DND-41 (cell line): ENCODE results near the gene MAZ.
A peak's percentile ranks its signal among the peaks of the same experiment; 100 is the strongest.
"Not testable (repeated sequence)": the region's sequence is repeated elsewhere in the genome, so short reads cannot be mapped to it uniquely, and the experiment has no call there.

Source experiments
- ATAC-seq: fragments of 200-7000 bp; cut with Tn5 transposase; 3 replicates; pipeline ENCODE4 v1.9.1; 2021; ENCODE audit warnings: low read depth; ENCODE audit not compliant: insufficient read depth
- DNase-seq: peaks from one replicate; pipeline ENCODE4 v3.0.0-alpha.2; 2020
- H2AFZ ChIP-seq: 2 replicates; pipeline ENCODE4 v1.6.0; 2012; ENCODE audit warnings: low read depth, low read length
- H3K27ac ChIP-seq: 2 replicates; pipeline ENCODE4 v1.5.1; 2012; ENCODE audit warnings: low read length, inconsistent platforms
- H3K27me3 ChIP-seq: fragments of 200-600 bp; sonication (generic); 2 replicates; pipeline ENCODE4 v1.6.0; 2012; ENCODE audit warnings: low read length, mild to moderate bottlenecking, inconsistent platforms; ENCODE audit not compliant: insufficient read depth, poor library complexity
- H3K36me3 ChIP-seq: 2 replicates; pipeline ENCODE4 v1.5.1; 2012; ENCODE audit warnings: low read length, inconsistent platforms; ENCODE audit not compliant: insufficient read depth
- H3K4me1 ChIP-seq: 2 replicates; pipeline ENCODE4 v1.5.1; 2012; ENCODE audit warnings: mild to moderate bottlenecking, low read length; ENCODE audit not compliant: insufficient read depth
- H3K4me2 ChIP-seq: 2 replicates; pipeline ENCODE4 v1.6.0; 2012; ENCODE audit warnings: mild to moderate bottlenecking, moderate library complexity, low read length, inconsistent platforms; ENCODE audit not compliant: insufficient read depth
- H3K4me3 ChIP-seq, 2 experiments: fragments of 200-600 bp in 1 of 2; shearing (Covaris generic) in 1 of 2; 2 replicates each; pipeline ENCODE4 v1.5.1; 2012 to 2016; ENCODE audit warnings: inconsistent platforms in 2 of 2, low read length in 2 of 2, mild to moderate bottlenecking in 2 of 2, low read depth in 1 of 2, moderate library complexity in 1 of 2
- H3K79me2 ChIP-seq: 2 replicates; pipeline ENCODE4 v1.6.0; 2012; ENCODE audit warnings: low read length, inconsistent platforms; ENCODE audit not compliant: insufficient read depth
- H3K9ac ChIP-seq: 2 replicates; pipeline ENCODE4 v1.6.0; 2012; ENCODE audit warnings: low read depth, mild to moderate bottlenecking, inconsistent platforms, low read length, moderate library complexity
- H3K9me3 ChIP-seq: 2 replicates; pipeline ENCODE4 v1.5.1; 2012; ENCODE audit warnings: low read length, moderate library complexity, mild to moderate bottlenecking, inconsistent platforms; ENCODE audit not compliant: insufficient read depth, severe bottlenecking
- H4K20me1 ChIP-seq: 2 replicates; pipeline ENCODE4 v1.6.0; 2012; ENCODE audit warnings: low read length; ENCODE audit not compliant: insufficient read depth
- CTCF ChIP-seq: IDR thresholded peaks from 2 replicates; pipeline ENCODE4 v1.5.1; 2012; ENCODE audit warnings: borderline replicate concordance, low read length, moderate library complexity, mild to moderate bottlenecking; ENCODE audit not compliant: poor library complexity, severe bottlenecking; ENCODE audit errors: extremely low read depth
- EZH2 ChIP-seq: IDR thresholded peaks from 3 replicates; pipeline ENCODE4 v1.6.1; 2012; ENCODE audit warnings: borderline replicate concordance, low read depth, mild to moderate bottlenecking, moderate library complexity, low read length, inconsistent platforms; ENCODE audit not compliant: severe bottlenecking

Gene MAZ

GRCh38 chr16:29784157-29784556 lies 22.2 kb upstream of the MAZ start:
- H3K27me3 ChIP-seq: no peaks in the 10 kb centered on the region
- no peak; the same call in 2 of the 3 replicates for ATAC-seq
- no peak for DNase-seq
- no peak overlapping the region for H3K27ac ChIP-seq
- TF ChIP-seq CTCF: no peak
- no peak for TF ChIP-seq EZH2
- no peak overlapping the region for H2AFZ ChIP-seq
- peaks cover 2% of the 10 kb centered on the region; the same call in 1 of the 2 replicates for H3K4me1 ChIP-seq
- no peak overlapping the region for H3K4me2 ChIP-seq
- H3K79me2 ChIP-seq: no peaks in the 10 kb centered on the region
- no peaks in the 10 kb centered on the region for H3K36me3 ChIP-seq
- no peaks in the 10 kb centered on the region for H3K9me3 ChIP-seq
- no peaks in the 10 kb centered on the region for H4K20me1 ChIP-seq
- H3K4me3 ChIP-seq: no peak overlapping the region
- no peak overlapping the region for H3K9ac ChIP-seq

DNA sequence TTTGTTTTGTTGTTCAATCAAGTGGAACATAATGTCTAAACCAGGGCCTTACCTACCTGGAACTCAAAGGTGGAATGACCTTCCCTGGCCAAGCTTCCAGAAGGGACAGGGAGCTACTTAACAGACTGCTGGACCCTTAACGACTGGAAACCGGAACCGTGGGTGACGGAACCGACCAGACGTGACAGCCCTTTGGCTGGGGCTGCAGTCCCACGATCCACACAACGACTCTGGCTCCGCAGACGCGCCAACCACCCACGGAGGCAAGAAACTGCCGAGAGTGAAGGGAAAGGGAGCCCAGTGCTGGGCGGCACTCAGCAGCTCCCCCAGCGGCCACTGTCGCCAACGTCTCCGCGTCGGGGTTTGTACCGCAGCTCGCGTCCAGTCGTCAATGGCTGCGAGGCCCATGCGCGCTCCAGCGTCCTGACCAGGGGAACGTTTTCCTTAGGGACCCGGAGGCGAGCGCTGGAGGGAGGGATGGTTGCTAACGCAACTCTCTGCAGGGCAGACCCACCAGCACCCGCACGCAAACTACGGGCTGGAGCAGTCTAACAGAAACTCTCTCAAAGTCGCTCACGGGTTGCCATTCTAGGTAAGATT lies 21.3 kb upstream of the MAZ start:
- H3K4me1 ChIP-seq: peaks cover 11% of the 10 kb centered on the region
- ATAC-seq (no peak), DNase-seq (no peak)
- peaks cover 7% of the 10 kb centered on the region for H3K79me2 ChIP-seq
- H3K27ac ChIP-seq: no peak overlapping the region
- no peak overlapping the region for H2AFZ ChIP-seq
- H3K27me3 ChIP-seq: no peaks in the 10 kb centered on the region
- H3K4me3 ChIP-seq: no peak overlapping the region
- no peak overlapping the region for H3K9ac ChIP-seq
- no peaks in the 10 kb centered on the region; the same call in 1 of the 2 replicates for H3K36me3 ChIP-seq
- H4K20me1 ChIP-seq: no peaks in the 10 kb centered on the region
- TF ChIP-seq EZH2 (no peak), CTCF (no peak)
- no peaks in the 10 kb centered on the region for H3K9me3 ChIP-seq
- no peak overlapping the region for H3K4me2 ChIP-seq

DNA sequence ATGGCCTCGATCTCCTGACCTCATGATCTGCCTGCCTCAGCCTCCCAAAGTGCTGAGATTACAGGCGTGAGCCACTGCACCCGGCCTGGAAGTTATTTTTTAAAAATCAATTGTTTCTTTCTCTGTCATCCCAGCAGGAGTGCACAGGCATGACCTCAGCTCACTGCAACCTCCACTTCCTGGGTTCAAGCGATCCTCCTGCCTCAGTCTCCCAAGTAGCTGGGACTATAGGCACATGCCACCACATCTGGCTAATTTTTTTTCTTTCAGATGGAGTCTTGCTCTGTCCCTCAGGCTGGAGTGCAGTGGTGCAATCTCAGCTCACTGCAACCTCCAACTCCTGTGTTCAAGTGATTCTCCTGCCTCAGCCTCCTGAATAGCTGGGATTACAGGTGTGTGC lies 19.2 kb upstream of the MAZ start:
- Histone ChIP-seq H3K79me2 (peaks cover 26% of the 10 kb centered on the region), H3K36me3 (peaks cover 11% of the 10 kb centered on the region), H3K4me1 (peaks cover 20% of the 10 kb centered on the region)
- H4K20me1 ChIP-seq, H3K4me2 ChIP-seq, H3K9me3 ChIP-seq, H3K27ac ChIP-seq, H3K9ac ChIP-seq, H3K4me3 ChIP-seq, DNase-seq, H2AFZ ChIP-seq, H3K27me3 ChIP-seq, ATAC-seq: not testable (repeated sequence)

DNA sequence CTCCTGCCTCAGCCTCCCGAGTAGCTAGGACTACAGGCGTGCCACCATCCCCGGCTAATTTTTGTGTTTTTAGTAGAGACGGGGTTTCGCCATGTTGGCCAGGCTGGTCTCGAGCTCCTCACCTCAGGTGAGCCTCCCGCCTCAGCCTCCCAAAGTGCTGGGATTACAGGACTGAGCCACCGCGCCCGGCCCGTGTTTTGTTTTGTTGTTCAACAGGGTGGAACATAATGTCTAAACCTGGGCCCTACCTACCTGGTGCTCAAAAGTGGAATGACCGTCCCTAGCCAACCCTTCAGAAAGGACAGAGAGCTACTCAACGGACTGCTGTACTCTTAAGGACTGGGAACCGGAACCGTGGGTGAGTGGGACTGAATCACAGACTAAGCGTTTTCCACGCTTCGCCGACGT lies 16.6 kb upstream of the MAZ start:
- peaks cover 52% of the 10 kb centered on the region for H3K79me2 ChIP-seq
- peak overlapping the region; percentile 66 for H3K4me2 ChIP-seq
- H3K9me3 ChIP-seq: no peaks in the 10 kb centered on the region
- H3K27me3 ChIP-seq: no peaks in the 10 kb centered on the region
- peak overlapping the region; percentile 87 for H3K9ac ChIP-seq
- peaks cover 13% of the 10 kb centered on the region; the same call in 1 of the 2 replicates for H4K20me1 ChIP-seq
- peaks cover 37% of the 10 kb centered on the region for H3K36me3 ChIP-seq
- peak overlapping the region; percentile 99 for H3K27ac ChIP-seq
- TF ChIP-seq CTCF (no peak), EZH2 (no peak)
- ATAC-seq (peak; percentile 1; the same call in 1 of the 3 replicates), DNase-seq (no peak)
- peaks cover 43% of the 10 kb centered on the region for H3K4me1 ChIP-seq
- H3K4me3 ChIP-seq: peak overlapping the region; percentile 74 to 77; a peak in 3 of 4 replicates
- peak overlapping the region; percentile 98 for H2AFZ ChIP-seq
